ENCODE data around the gene IGFLR1. TPM values are rescaled to one million over a fixed set of nuclear protein-coding genes. Genes with fewer than 3 reads are reported as not detected.
"Not testable (repeated sequence)": the region's sequence is repeated elsewhere in the genome, so short reads cannot be mapped to it uniquely, and the experiment has no call there.

The IGFLR1 gene
- total and polyA plus RNA-seq, 9 donors = 2.1 to 5.6 (median 3.8) TPM

DNA sequence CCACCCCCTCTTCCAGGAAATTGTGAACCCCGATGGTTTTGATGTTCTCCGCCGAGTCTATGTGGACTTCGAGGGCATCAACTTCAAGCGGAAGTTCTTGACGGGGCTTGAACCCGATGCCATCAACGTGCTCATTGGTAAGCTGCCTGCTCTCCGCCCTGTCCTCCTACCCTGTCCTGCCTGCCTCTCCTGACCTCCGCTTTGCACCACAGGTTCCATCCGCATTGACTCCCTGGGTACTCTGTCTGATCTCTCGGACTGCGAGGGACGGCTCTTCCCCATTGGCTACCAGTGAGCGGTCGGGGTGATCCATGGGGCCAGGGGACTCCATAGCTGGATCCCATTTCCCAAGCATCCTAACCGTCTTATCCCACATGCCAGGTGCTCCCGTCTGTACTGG, 11.9 kb downstream of the IGFLR1 start:
- no peak overlapping the region for H3K27ac ChIP-seq (ENCODE audit: low read length)
- H3K36me3 ChIP-seq (ENCODE audit: control insufficient read depth, insufficient read depth, low read length) = peaks cover 93% of the 10 kb centered on the region
- no peak for DNase-seq
- no peaks in the 10 kb centered on the region for H3K4me1 ChIP-seq (ENCODE audit: control insufficient read depth, insufficient read depth, low read length)
- 93% methylated on average over 18 of the region's 18 CpGs for WGBS (ENCODE audit: insufficient coverage)
- no peak overlapping the region for H3K4me3 ChIP-seq (ENCODE audit: low read length)
- H3K9me3 ChIP-seq (replicated peaks; ENCODE audit: control insufficient read depth, low read depth, low read length) = no peaks in the 10 kb centered on the region
- no peaks in the 10 kb centered on the region for H3K27me3 ChIP-seq (ENCODE audit: control insufficient read depth, insufficient read depth, low read length)

DNA sequence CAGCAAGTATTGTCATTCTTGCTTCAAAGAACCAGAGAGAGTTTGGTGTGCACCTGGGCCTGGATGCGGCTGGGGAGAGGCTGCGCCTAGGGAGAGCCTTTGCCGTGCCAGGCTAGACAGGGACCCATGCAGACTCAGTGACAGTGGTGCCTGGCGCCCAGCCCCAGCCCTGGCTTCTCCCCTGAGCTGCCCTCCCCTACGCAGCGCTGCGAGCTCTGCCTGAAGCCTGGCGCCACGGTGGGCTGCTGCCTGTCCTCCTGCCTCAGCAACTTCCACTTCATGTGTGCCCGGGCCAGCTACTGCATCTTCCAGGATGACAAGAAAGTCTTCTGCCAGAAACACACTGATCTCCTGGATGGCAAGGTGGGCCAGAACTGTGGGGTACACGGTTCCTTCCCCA, 12.5 kb downstream of the IGFLR1 start:
- Histone ChIP-seq H3K9me3 (replicated peaks; ENCODE audit: control insufficient read depth, low read depth, low read length) (no peaks in the 10 kb centered on the region), H3K27me3 (ENCODE audit: control insufficient read depth, insufficient read depth, low read length) (no peaks in the 10 kb centered on the region), H3K4me3 (ENCODE audit: low read length) (no peak overlapping the region), H3K36me3 (ENCODE audit: control insufficient read depth, insufficient read depth, low read length) (peaks cover 94% of the 10 kb centered on the region), H3K27ac (ENCODE audit: low read length) (no peak overlapping the region), H3K4me1 (ENCODE audit: control insufficient read depth, insufficient read depth, low read length) (no peaks in the 10 kb centered on the region)
- WGBS (ENCODE audit: insufficient coverage) = 87% methylated on average over 11 of the region's 11 CpGs
- DNase-seq = no peak

DNA sequence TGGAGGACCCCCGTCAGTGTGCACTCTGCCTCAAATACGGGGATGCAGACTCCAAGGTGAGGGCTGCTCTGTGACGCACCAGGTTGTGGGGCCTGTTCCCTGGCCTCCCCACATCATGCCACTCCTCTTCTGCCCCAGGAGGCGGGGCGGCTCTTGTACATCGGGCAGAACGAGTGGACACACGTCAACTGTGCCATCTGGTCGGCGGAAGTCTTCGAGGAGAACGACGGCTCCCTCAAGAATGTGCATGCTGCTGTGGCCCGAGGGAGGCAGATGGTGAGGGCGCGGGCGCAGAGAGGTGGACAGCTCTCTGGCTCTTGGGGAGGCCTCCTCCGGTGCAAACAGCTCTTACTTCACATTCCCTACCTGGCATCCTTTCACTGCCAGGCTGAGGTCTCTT, 13.2 kb downstream of the IGFLR1 start:
- Histone ChIP-seq H3K36me3 (ENCODE audit: control insufficient read depth, insufficient read depth, low read length) (peaks cover 94% of the 10 kb centered on the region), H3K4me3 (ENCODE audit: low read length) (no peak overlapping the region), H3K4me1 (ENCODE audit: control insufficient read depth, insufficient read depth, low read length) (no peaks in the 10 kb centered on the region), H3K27me3 (ENCODE audit: control insufficient read depth, insufficient read depth, low read length) (no peaks in the 10 kb centered on the region), H3K27ac (ENCODE audit: low read length) (no peak overlapping the region), H3K9me3 (replicated peaks; ENCODE audit: control insufficient read depth, low read depth, low read length) (no peaks in the 10 kb centered on the region)
- no peak for DNase-seq
- 93% methylated on average over 18 of the region's 18 CpGs for WGBS (ENCODE audit: insufficient coverage)

DNA sequence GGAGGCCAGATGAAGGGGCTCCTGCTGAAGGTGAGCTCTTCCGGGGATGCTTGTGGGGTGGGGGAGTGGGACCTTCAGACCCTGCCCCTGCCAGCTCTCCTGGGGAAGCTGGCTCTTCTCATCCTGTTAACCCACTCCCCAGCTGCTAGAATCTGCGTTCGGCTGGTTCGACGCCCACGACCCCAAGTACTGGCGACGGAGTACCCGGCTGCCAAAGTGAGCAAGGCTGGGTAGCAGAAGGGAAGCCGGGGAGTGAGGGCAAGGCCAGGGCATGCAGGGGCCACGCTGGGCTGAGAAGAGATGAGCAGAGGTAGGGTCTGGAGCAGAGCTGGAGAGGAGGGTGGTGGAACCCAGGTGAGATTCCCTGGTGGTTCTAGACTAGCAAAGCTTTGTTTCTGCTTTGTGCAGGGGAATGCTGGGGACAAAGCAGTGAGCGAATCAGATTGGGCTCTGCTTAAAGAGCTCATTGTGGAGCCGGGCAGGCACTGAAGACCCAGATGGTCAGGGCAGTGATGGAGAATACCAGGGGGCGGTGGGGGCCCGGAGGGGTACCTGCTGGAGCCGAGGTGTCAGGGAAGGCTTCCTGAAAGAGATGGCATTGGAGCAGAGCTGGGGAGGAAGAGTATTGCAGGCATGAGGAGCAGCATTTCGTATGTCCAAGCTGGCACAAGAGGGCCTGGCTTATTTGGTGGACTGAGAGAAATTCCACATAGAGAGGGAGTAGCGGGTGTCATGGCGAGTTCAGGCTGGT, 14.1 kb downstream of the IGFLR1 start:
- H3K27me3 ChIP-seq (ENCODE audit: control insufficient read depth, insufficient read depth, low read length) = no peaks in the 10 kb centered on the region

DNA sequence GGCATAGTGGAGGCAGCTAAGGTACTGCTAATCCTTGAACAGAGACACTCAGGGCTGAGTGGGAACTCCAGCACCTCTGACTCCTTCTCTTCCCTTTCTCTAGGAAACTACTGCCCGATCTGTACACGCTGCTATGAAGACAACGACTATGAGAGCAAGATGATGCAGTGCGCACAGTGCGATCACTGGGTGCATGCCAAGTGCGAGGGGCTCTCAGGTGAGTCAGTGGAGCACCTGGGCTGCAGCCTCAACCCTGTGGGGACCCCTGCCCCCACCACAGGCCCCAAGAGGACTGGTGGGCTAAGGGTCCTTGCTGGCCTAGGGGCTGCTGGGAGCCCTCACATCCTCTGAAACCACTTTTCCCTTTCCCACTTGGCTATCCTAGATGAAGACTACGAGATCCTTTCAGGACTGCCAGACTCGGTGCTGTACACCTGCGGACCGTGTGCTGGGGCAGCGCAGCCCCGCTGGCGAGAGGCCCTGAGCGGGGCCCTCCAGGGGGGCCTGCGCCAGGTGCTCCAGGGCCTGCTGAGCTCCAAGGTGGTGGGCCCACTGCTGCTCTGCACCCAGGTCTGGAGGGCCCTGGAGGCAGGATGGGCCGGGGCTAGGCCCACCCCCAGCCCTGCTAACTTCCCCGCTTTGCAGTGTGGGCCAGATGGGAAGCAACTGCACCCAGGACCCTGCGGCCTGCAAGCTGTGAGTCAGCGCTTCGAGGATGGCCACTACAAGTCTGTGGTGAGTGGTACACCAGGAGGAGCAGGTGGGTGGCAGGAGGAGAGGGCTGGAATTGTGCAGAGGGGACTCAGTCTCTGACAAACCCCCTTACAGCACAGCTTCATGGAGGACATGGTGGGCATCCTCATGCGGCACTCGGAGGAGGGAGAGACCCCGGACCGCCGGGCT, 14.9 kb downstream of the IGFLR1 start:
- DNase-seq = no peak
- Histone ChIP-seq H3K9me3 (replicated peaks; ENCODE audit: control insufficient read depth, low read depth, low read length) (no peaks in the 10 kb centered on the region), H3K4me1 (ENCODE audit: control insufficient read depth, insufficient read depth, low read length) (no peaks in the 10 kb centered on the region), H3K27me3 (ENCODE audit: control insufficient read depth, insufficient read depth, low read length) (no peaks in the 10 kb centered on the region), H3K4me3 (ENCODE audit: low read length) (no peak overlapping the region), H3K36me3 (ENCODE audit: control insufficient read depth, insufficient read depth, low read length) (peaks cover 98% of the 10 kb centered on the region), H3K27ac (ENCODE audit: low read length) (no peak overlapping the region)
- 93% methylated on average over 17 of the region's 25 CpGs for WGBS (ENCODE audit: insufficient coverage)

More for the DNA sequence above, 14.1 kb downstream of the IGFLR1 start:
- Histone ChIP-seq H3K4me1 (ENCODE audit: control insufficient read depth, insufficient read depth, low read length) (no peaks in the 10 kb centered on the region), H3K27ac (ENCODE audit: low read length) (no peak overlapping the region), H3K4me3 (ENCODE audit: low read length) (no peak overlapping the region), H3K36me3 (ENCODE audit: control insufficient read depth, insufficient read depth, low read length) (peaks cover 95% of the 10 kb centered on the region), H3K9me3 (replicated peaks; ENCODE audit: control insufficient read depth, low read depth, low read length) (no peaks in the 10 kb centered on the region)
- WGBS (ENCODE audit: insufficient coverage) = 92% methylated on average over 16 of the region's 19 CpGs
- no peak for DNase-seq

DNA sequence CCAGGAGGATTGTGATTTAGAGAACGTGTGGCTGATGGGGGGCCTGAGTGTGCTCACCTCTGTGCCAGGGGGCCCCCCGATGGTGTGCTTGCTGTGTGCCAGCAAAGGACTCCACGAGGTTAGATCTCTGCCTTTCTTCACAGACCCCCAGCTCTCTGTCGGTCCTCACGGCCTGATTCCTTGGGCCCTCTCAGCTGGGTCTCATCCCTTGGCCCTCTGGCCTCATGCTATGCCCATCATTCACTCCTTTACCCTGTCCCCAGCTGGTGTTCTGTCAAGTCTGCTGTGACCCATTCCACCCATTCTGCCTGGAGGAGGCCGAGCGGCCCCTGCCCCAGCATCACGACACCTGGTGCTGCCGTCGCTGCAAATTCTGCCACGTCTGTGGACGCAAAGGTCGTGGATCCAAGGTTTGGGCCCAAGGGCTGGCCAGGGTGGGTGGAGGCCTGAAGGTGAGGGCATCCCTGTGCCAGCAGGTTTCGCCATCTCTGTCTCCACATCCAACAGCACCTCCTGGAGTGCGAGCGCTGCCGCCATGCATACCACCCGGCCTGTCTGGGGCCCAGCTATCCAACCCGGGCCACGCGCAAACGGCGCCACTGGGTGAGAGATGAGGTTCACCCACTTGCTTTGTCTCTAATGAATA, 16.9 kb downstream of the IGFLR1 start:
- Histone ChIP-seq H3K27ac (ENCODE audit: low read length) (no peak overlapping the region), H3K4me1 (ENCODE audit: control insufficient read depth, insufficient read depth, low read length) (no peaks in the 10 kb centered on the region), H3K27me3 (ENCODE audit: control insufficient read depth, insufficient read depth, low read length) (no peaks in the 10 kb centered on the region), H3K9me3 (replicated peaks; ENCODE audit: control insufficient read depth, low read depth, low read length) (no peaks in the 10 kb centered on the region), H3K36me3 (ENCODE audit: control insufficient read depth, insufficient read depth, low read length) (peaks cover 95% of the 10 kb centered on the region), H3K4me3 (ENCODE audit: low read length) (no peak overlapping the region)
- 87% methylated on average over 6 of the region's 23 CpGs for WGBS (ENCODE audit: insufficient coverage)
- DNase-seq = no peak

DNA sequence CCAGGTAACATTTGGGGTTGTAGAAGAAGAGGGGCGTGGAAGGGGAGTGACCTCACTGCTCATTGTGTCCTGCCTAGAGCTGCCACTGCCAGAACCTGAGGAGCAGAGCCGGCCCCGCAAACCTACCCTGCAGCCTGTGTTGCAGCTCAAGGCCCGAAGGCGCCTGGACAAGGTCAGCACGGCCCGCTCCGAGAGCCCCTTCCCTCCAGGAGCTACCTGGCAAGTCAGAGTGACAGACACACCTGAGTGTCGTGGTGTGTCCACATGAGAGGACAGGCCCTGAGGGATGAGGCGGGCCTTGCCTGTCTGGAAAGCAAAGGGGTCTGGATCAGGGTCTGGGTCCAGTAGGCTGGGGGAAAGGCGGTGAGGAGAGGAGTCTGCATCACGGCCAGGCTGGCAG, 17.7 kb downstream of the IGFLR1 start:
- no peak overlapping the region for H3K4me3 ChIP-seq (ENCODE audit: low read length)
- no peak for DNase-seq
- no peaks in the 10 kb centered on the region for H3K27me3 ChIP-seq (ENCODE audit: control insufficient read depth, insufficient read depth, low read length)
- 94% methylated on average over 11 of the region's 12 CpGs for WGBS (ENCODE audit: insufficient coverage)
- H3K36me3 ChIP-seq (ENCODE audit: control insufficient read depth, insufficient read depth, low read length) = peaks cover 94% of the 10 kb centered on the region
- H3K4me1 ChIP-seq (ENCODE audit: control insufficient read depth, insufficient read depth, low read length) = peaks cover 2% of the 10 kb centered on the region
- H3K27ac ChIP-seq (ENCODE audit: low read length) = no peak overlapping the region
- H3K9me3 ChIP-seq (replicated peaks; ENCODE audit: control insufficient read depth, low read depth, low read length) = no peaks in the 10 kb centered on the region

DNA sequence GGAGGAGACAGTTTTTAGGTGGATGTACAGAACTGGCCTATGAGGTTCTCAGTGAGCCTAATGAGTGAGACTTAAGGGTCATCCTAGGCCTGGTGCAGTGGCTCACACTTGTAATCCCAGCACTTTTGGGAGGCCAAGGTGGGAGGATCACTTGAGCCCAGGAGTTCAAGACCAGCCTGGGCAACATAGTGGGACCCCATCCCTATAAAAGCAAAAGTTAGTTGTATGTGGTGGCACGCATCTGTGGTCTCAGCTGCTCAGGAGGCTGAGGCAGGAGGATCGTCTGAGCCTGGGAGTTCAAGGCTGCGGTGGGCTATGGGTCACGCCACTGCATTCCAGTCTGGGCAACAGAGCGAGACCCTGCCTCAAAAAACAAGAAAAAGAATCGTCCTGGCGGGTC, 18.1 kb downstream of the IGFLR1 start:
- not testable (repeated sequence) for H3K4me3 ChIP-seq (ENCODE audit: low read length); H3K27ac ChIP-seq (ENCODE audit: low read length); DNase-seq; H3K9me3 ChIP-seq (replicated peaks; ENCODE audit: control insufficient read depth, low read depth, low read length); H3K27me3 ChIP-seq (ENCODE audit: control insufficient read depth, insufficient read depth, low read length); H3K4me1 ChIP-seq (ENCODE audit: control insufficient read depth, insufficient read depth, low read length)
- WGBS (ENCODE audit: insufficient coverage) = 100% methylated on average over 6 of the region's 7 CpGs
- peaks cover 92% of the 10 kb centered on the region for H3K36me3 ChIP-seq (ENCODE audit: control insufficient read depth, insufficient read depth, low read length)

DNA sequence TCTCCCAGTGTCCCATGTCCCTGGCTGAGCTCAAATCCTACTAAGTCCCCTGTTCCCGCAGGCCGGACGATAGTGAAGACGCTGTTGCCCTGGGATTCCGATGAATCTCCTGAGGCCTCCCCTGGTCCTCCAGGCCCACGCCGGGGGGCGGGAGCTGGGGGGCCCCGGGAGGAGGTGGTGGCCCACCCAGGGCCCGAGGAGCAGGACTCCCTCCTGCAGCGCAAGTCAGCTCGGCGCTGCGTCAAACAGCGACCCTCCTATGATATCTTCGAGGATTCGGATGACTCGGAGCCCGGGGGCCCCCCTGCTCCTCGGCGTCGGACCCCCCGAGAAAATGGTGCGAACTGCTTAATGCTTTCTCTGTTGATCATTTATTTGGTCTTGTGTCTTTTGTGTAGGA, 18.6 kb downstream of the IGFLR1 start:
- peaks cover 88% of the 10 kb centered on the region for H3K36me3 ChIP-seq (ENCODE audit: control insufficient read depth, insufficient read depth, low read length)

DNA sequence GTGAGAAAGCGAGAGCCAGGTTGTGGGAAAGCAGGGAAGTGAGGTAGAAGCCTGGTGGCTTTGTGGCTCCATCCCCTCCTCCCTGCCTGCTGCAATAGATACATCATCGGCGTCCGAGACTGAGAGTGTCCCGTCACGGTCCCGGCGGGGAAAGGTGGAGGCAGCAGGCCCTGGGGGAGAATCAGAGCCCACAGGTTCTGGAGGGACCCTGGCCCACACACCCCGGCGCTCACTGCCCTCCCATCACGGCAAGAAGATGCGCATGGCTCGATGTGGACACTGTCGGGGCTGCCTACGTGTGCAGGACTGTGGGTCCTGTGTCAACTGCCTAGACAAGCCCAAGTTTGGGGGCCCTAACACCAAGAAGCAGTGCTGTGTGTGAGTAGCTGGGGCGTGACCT, 19.4 kb downstream of the IGFLR1 start:
- DNase-seq = no peak
- WGBS (ENCODE audit: insufficient coverage) = 96% methylated on average over 10 of the region's 16 CpGs
- Histone ChIP-seq H3K27me3 (ENCODE audit: control insufficient read depth, insufficient read depth, low read length) (no peaks in the 10 kb centered on the region), H3K27ac (ENCODE audit: low read length) (no peak overlapping the region), H3K36me3 (ENCODE audit: control insufficient read depth, insufficient read depth, low read length) (peaks cover 80% of the 10 kb centered on the region), H3K4me1 (ENCODE audit: control insufficient read depth, insufficient read depth, low read length) (peaks cover 11% of the 10 kb centered on the region), H3K9me3 (replicated peaks; ENCODE audit: control insufficient read depth, low read depth, low read length) (no peaks in the 10 kb centered on the region), H3K4me3 (ENCODE audit: low read length) (no peak overlapping the region)

More for the DNA sequence above, 18.6 kb downstream of the IGFLR1 start:
- WGBS (ENCODE audit: insufficient coverage) = 93% methylated on average over 24 of the region's 24 CpGs
- Histone ChIP-seq H3K4me1 (ENCODE audit: control insufficient read depth, insufficient read depth, low read length) (peaks cover 11% of the 10 kb centered on the region), H3K4me3 (ENCODE audit: low read length) (no peak overlapping the region), H3K27me3 (ENCODE audit: control insufficient read depth, insufficient read depth, low read length) (no peaks in the 10 kb centered on the region), H3K27ac (ENCODE audit: low read length) (no peak overlapping the region), H3K9me3 (replicated peaks; ENCODE audit: control insufficient read depth, low read depth, low read length) (no peaks in the 10 kb centered on the region)
- DNase-seq = no peak

Data from muscle of leg (tissue), 11 donors.